SU-DHL-6 (cell line): ENCODE measurements around the gene GNAI1.

Source experiments
- CTCF ChIP-seq: fragments of 200-600 bp; sonication (generic); IDR thresholded peaks from one replicate; pipeline ENCODE4 v1.5.1; 2017; ENCODE audit warnings: antibody characterized with exemption, mild to moderate bottlenecking, low read length, moderate library complexity; ENCODE audit not compliant: insufficient read depth, poor library complexity, severe bottlenecking
- EZH2phosphoT487 ChIP-seq: fragments of 200-600 bp; sonication (generic), shearing (Covaris generic); conservative IDR thresholded peaks from 2 replicates; pipeline ENCODE4 v1.6.1; 2018; ENCODE audit warnings: mild to moderate bottlenecking, antibody characterized with exemption, low read length, moderate library complexity, mixed read lengths

GRCh38 chr7:80087771-80088170 is 46.9 kb upstream of the GNAI1 start:
- TF ChIP-seq CTCF, result no peak
- TF ChIP-seq EZH2phosphoT487, result no peak
